HG02884 (cell line): ENCODE measurements around the gene ACYP2.
A peak's percentile ranks its signal among the peaks of the same experiment; 100 is the strongest.
"Not testable (repeated sequence)": the region's sequence is repeated elsewhere in the genome, so short reads cannot be mapped to it uniquely, and the experiment has no call there.

ENCODE experiments used
- ATAC-seq: cut with Tn5 transposase; IDR thresholded peaks from one replicate; pipeline ENCODE4 v1.9.1; 2021; ENCODE audit warnings: mild to moderate bottlenecking, moderate library complexity; ENCODE audit not compliant: unreplicated experiment

ACYP2 gene

DNA sequence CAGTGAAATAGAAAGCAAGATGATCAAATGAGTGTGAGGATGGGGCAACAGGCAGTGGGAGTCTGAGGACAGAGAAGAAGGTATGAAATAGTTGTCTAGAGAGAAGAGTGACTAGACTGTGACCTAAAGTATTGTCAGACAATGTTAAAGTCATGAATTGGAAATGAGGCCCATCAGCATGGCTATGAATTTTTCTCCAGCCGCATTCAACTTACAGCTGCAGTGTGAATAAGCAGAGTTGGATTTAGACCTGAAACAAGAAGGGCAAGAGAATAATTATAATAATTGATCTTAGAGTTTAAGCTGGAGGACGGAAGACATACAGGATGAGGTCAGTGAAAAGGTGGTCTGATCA, 144.8 kb downstream of the ACYP2 start:
- no peak for ATAC-seq

DNA sequence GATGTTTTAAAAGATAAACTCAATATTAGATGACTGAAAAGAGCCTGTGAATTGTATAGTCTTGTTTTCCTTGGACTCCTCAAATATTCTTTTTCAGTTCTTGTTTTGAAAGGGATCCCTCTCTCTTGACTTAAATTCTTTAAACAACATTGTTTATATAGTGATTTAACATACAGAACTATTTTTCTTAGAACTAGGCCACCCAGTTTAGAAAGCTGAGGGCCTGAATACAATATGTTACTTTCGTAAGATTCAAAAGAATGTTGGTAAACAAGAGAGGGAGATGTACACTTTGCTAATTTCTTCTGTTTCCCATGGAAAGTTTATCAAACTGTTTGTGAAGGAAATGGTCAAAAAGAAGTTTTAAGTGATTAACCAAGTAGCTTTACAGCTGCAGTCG, 146.1 kb downstream of the ACYP2 start:
- no peak for ATAC-seq

DNA sequence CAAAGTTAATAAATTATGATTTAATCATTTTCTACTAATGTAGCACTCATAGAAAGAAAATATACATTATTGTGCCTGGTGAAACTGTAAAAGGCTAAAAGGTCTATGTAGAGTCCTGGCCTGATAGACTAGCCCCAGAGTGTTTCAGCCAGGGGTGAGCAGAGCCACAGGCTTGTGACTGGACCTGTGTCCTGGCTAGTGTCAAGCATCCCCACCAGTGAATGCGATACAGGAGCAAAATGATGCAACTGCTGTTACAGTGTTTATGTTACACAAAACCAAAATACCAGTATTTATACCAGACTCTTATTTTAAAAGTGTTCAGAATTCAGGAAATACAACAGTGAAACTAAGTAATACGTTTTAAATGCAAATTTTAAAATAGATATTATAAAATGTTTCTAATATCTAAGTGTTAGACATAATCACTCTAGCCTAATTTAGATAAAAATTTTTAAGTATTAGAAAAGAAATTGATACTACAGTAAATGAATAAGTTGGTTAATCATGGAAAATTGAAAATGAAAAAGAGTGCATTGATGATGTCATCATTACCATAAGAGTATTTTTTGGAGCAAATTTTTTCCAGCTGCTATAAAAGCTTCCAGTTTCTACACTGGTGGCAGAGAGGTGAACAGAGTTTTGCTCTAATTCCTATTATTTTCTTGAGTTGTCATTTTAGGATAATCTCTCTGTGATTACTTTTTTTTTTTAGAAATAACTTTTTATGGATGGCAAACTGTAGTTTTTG, 146.8 kb downstream of the ACYP2 start:
- no peak for ATAC-seq

DNA sequence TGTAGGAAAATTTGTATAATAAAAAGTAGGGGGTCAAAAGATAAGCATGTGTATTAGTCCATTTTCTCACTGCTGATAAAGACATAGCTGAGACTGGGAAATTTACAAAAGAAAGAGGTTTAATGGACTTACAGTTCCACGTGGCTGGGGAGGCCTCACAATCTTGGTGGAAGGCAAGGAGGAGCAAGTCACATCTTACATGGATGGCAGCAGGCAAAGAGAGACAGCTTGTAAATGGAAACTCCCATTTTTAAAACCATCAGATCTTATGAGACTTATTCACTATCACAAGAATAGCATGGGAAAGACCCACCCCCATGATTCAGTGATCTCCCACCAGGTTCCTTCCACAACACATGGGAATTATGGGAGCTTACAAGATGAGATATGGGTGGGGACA, 149.7 kb downstream of the ACYP2 start:
- not testable (repeated sequence) for ATAC-seq

DNA sequence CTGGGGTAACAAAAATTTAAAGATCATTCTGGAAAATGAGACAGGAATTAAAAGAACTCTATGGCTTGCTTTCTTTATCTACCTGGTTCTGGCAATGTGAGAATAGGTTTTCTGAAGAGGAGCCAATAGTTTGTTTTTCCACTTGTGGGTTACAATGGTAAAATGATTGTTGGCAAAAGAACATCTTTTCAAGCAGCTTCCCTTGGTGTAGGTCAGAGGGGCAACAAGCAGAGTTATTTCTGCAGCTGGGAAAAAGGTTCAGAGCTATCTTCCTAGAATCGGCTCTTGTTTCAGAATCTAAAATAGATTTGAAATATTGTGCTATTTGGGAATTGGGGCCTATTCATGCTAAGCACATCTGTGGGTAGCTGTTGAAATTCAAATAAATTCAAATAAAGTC, 152.2 kb downstream of the ACYP2 start:
- ATAC-seq = no peak

DNA sequence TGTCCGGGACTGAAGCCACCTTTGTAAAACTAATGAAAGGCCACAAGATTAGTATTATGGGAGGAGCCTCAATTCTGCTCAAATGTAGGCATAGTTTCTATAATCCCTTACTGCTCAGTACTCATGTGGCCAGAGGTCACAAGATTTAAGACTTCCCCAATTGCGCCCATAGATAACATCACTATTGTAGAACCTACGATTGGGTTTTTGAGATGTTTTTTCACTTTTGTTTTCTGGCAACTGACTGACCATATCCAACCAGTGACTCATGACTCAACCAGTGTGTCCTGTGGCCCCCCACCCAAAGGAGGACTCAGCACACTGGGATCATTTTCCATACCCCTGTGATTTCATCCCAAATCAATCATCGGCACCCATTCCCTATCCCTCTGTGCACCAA, 155.8 kb downstream of the ACYP2 start:
- ATAC-seq = no peak

DNA sequence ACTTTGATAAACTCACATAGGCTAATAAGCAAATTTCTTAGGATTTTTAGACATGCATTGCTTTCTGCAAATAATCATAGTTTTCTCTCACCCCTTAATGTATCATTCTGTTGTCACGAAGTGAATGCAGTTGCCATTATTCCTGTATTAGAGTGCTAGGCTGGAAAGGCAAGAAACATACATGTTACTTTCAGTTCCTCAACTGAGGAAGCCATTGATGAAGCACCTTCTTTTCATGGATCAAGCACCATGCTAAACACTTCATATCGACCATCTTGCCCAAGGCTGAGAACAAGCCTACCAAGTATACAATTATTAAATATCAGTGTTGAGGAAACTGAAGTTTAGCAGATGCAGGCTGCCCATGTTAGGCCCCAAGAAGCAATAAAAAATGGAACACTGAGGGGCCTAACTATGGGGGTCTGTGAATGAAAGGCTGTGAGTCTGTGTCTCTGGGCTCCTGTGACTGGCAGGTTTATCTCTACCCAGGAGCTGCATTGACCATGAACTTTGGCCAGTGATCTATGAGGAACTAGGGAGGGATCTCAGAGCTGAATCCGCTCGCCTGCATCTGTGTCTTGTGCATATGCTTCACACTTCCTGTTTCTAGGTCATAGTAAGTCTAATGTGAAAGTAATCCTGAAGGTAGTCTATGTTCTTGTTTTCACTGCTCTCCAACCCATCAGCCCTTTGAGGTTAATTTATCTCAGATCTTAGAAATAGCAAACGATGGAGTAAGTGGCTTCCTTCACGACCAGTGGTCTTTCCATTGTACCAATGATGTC, 156.6 kb downstream of the ACYP2 start:
- ATAC-seq = peak; percentile 96

DNA sequence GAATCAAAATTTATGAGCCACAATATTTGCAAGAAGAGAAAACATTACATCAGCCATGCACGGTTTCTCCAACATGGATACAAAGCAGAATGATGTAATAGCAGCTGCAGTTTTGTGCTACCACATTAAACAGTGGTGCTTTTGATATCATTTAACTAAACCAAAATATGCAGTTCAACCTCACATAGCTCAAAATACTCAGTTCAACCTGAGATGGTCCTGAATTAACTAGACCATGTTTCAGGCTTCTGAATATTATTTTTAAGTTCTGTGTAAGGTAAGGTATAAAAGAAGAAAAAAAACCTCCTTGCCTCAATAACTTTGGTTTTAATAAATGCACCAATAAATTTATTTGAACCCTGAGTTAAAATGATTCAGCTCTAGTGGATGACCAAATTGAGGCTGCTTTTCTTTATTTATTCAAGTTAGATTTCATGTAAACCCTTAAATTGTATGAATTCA, 159.4 kb downstream of the ACYP2 start:
- no peak for ATAC-seq

DNA sequence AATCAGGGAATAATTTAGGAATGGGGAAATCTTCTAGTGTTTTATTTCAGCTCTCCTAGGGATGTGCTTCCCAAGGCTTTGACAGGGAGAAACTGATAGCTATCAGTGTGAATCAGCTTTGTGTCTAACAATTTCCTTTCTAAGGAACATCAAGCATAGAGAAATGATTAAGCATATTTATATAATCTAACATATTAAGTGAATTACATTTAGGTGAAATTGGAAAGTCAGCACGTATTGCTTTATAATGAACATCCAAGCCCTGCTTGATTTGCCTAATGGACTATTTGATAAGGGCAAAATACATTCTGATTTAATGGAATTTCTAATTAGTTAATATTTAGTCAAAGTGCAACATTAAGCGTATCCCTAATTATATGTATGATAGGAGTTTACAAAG, 160.1 kb downstream of the ACYP2 start:
- ATAC-seq = no peak

DNA sequence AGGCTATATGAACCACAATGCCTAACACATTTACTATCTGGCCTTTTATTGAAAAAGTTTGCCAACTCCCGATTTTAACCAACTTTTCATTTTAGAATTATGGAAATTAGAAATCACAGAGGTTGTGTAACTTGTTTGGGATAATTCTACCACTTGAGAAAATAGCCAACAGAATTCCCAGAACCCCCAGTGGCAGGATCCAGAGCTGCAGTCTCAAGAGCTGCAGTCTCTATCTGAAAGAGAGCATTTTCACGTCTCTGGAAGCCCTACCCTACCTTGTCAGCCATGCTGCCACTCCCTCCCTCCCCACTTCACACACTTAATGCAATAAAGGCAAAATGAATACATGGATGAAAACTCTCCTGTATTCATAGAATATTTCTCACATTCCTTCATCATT, 164.0 kb downstream of the ACYP2 start:
- ATAC-seq = no peak

DNA sequence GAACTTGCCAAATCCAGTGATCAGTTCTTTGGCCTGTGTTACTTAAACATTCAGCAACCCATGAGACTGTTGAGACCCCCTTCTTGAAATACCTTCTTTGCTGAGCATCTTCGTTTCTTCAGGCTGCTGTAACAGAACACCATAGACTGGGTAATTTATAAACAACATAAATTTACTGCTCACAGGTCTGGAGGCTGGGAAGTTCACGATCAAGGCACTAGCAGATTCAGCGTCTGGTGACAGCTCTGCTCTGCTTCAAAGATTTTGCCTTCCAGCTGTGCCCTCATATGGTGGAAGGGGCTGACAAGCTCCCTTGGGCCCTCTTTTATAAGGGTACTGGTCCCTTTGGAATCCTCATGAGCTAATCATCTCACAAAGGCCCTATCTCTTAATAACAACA, 169.4 kb downstream of the ACYP2 start:
- ATAC-seq = no peak

DNA sequence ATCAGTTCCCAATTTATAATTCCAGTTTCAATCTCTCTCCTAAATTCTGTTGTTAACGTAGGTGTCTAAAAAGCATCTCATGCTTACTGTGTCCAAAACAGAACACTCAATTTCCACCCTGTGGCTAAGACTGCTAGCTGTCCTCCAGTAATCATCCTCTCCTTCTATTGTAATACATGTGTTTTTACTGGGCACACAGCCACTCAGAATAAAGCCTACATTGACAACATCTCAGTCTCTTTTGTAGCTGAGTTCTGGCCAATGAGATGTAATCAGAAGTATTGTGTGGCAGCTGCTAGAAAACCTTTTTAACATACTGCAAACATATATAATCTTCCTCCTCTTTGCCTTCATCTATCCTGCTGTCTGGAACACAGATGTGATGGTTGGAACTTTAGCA, 170.0 kb downstream of the ACYP2 start:
- no peak for ATAC-seq

DNA sequence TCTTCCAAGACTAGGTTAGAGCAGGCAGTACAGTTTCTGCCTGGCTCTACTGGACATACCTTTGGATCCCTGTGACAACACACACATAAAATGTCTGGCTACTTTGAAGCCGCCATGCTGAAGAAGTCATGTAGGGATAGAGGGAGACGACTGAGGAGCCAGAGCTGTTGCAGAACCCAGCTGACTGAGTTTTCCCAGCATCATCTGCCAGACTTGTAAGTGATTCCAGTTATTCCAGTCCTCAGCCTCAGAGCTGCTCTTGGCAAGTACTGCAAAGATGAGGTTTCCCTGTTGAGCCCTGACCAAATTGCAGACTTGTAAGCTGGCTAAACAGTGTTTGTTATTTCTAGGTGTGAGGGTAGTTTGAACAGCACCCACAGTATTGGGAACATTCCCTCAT, 172.1 kb downstream of the ACYP2 start:
- no peak for ATAC-seq

DNA sequence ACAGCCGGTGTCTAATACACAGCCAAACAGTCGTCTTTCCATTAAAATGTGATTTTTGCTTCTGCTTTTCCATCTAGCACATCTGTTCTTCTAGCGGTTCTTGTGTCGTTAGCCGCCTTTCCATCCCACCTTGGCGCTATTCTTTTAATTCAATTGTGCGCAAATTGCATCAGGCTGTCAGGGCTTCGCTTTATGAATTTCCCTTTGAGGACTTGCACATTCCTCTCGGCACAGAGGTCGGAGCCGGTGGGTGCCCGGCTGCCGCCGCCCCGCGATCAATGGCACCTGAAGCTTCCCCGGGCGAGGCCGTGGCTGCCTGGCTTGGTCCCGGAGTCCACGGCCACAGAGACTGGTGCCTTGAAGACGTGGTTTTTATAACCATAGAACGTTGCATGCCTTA, 174.5 kb downstream of the ACYP2 start:
- ATAC-seq = no peak

DNA sequence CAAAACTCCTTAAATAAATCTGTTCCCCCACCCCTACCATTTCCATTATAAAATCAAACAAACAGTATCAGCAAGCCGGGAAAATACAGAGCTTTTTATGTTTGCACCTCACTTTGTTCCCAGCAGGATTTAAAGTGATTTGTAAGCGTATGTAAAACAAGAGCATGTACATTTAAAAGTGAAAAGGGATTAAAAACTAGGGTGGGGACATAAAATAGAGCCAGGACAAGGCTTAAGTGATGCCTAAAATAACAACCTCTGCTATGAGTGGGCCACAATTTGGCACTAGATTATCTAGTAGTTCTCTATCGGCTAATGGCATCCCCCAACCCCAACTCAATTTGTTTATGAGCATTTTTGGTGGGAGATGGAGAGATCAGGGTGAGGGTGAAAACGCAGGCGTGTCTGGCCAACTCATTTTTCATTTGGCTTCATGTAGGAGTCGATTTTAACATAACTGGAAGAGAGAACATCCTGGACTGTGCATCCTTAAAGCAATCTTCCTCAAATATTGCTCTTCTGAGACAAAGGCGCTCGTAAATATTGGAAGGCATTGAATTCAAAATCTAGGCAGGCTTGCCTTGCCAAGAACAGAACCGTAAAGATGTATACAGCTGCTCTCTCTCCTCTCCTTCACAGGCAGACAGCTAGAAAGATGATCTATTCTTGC, 175.1 kb downstream of the ACYP2 start:
- ATAC-seq = no peak

DNA sequence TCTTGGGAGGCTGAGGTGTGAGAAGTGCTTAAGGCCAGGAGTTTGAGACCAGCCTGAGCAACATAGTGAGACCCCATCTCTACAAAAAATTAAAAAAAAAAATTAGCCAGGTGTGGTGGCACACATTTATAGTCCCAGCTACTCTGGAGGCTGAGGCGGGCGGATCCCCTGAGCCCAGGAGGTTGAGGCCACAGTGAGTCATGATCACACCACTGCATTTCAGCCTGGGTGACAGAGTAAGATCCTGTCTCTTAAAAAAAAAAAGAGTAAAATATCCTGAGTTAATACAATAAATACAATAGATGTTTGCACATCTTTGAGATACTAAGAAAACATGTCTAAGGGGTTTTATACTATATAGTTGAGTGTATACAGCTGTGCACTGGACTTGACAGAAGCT, 179.2 kb downstream of the ACYP2 start:
- not testable (repeated sequence) for ATAC-seq

DNA sequence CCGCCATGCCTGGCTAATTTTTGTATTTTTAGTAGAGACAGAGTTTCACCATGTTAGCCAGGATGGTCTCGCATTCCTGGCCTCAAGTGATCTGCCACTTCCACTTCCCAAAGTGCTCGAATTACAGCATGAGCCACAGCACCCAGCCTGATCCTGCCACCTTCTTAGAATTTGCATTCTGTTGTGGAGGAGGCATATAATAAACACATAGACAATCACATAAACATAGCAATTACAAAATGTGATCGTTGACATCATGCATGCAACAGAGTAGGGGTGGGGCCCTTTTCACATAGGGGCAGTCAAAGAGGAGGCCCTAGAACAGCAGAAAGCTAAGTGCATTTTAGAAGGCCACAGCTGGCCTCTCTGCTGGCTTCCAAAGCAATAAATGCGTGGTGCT, 180.5 kb downstream of the ACYP2 start:
- ATAC-seq = no peak

DNA sequence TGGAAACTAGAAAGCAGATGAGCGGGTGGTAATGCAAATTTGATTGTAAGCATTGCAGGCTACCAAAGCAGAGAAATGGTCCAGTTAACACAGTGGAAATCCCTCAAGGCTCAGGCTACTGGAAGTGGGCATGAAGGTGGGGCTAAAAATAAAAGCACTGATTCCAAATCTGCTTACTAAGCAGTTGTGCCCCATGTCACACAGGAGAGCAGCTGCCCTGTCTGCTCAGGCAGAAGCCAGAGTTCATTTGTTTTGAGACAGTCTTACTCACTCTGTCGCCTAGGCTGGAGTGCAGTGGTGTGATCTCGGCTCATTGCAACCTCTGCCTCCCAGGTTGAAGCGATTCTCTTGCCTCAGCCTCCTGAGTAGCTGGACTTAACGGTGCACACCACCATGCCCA, 183.1 kb downstream of the ACYP2 start:
- no peak for ATAC-seq

DNA sequence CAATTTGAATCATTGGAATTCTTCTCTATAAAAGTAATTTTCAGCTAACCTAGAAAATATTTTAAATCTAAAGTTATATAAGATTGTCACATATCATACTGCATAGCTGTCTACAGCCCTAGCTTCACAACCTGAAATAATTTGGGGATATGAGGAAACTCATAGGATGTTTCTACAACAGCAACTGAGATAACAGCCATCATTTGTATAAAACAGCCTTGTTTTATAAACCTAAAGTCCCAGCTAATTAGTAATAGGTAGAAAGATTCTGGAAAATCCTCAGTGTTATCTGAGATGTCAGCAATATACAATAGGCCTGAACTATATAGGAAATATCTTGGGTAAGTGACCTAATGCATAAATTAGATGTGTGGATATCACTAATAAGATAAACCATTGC, 188.2 kb downstream of the ACYP2 start:
- no peak for ATAC-seq

DNA sequence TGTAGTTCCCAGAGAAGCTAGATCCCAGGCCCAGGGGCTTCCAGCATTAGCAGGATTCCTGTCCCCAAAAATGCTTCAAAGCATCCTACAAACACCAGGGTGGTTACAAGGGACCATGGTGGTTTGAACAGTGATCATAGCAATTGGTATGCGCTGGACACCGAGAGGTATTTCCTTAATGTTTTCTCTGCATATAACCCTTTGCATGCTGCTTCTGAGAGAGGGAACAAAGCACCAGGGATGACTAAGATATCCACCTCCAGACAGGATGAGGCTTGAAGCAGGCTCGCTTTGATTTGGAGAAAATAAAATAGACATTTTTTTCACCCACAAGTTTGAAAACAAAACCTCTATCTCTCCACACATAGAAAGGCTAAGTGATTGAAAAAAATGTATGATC, 191.1 kb downstream of the ACYP2 start:
- ATAC-seq = no peak

DNA sequence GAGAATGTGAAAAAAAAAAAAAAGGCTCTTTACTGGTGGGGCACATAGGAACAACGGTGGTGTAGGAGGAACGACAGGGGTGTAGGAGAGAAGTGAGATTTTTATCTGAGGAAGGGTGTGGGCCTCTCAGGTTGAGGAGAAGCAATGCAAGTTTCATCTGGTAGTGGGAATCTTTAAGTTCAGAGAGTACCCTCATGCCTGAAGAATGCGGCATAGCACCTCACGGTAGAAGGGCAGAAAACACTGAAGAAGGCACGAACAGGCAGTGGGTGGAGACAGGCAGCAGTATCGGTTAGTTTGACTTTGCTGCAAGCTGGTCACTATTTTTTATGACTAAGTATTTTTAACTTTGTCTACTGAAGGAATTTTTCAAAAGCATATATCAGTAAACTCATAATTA, 192.8 kb downstream of the ACYP2 start:
- no peak for ATAC-seq

DNA sequence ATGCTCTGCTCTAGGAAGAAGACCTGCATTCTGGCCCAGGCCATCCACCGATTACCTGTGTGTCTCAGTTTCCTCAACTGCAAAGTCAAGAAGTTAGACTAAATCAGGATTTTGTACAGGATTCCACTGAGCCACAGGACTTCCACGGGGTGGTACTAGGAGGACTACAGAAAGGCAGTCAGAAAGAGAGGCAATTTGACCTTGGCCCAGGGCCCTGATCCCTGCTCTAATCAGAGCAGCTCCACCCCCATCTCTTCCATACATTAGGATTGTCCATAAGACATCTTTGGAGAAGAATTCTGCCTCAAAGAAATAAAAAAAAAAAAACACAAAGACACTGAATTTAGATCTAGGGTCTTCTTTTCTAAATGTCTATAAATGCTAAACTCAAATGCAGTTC, 193.4 kb downstream of the ACYP2 start:
- no peak for ATAC-seq
